Parathyroid adenoma (tissue), 2 donors: ENCODE data around the gene ATP8B3.

Experiments
- H2AFZ ChIP-seq: fragments of 300-600 bp; sonication (generic); one replicate; pipeline ENCODE4 v1.7.0; 2017; ENCODE audit warnings: antibody characterized with exemption, mild to moderate bottlenecking
- H3K27ac ChIP-seq: fragments of 300-600 bp; sonication (generic); one replicate; pipeline ENCODE4 v1.7.0; 2017
- H3K27me3 ChIP-seq: fragments of 300-600 bp; sonication (generic); one replicate; pipeline ENCODE4 v1.7.0; 2017; ENCODE audit warnings: low read length; ENCODE audit not compliant: control insufficient read depth, insufficient read depth
- H3K36me3 ChIP-seq: fragments of 300-600 bp; sonication (generic); one replicate; pipeline ENCODE4 v1.7.0; 2017; ENCODE audit warnings: low read length; ENCODE audit not compliant: control insufficient read depth, insufficient read depth
- H3K4me1 ChIP-seq: fragments of 300-600 bp; sonication (generic); one replicate; pipeline ENCODE4 v1.7.0; 2017; ENCODE audit warnings: control low read depth
- H3K4me2 ChIP-seq: fragments of 300-600 bp; sonication (generic); one replicate; pipeline ENCODE4 v1.7.0; 2017; ENCODE audit warnings: low read length
- H3K4me3 ChIP-seq: fragments of 300-600 bp; sonication (generic); one replicate; pipeline ENCODE4 v1.7.0; 2017; ENCODE audit warnings: low read depth, low read length
- H3K79me2 ChIP-seq: fragments of 300-600 bp; sonication (generic); one replicate; pipeline ENCODE4 v1.7.0; 2017; ENCODE audit warnings: control low read depth
- H3K9ac ChIP-seq: fragments of 300-600 bp; sonication (generic); one replicate; pipeline ENCODE4 v1.7.0; 2017; ENCODE audit warnings: mild to moderate bottlenecking
- H3K9me3 ChIP-seq: fragments of 300-600 bp; sonication (generic); one replicate; pipeline ENCODE4 v1.7.0; 2017; ENCODE audit warnings: low read length; ENCODE audit not compliant: control insufficient read depth
- CTCF ChIP-seq: fragments of 300-600 bp; sonication (generic); IDR thresholded peaks from one replicate; pipeline ENCODE4 v1.7.0; 2017; ENCODE audit warnings: antibody characterized with exemption, mild to moderate bottlenecking
- donor health status: primary hyperparathyroidism.

ATP8B3 gene

GRCh38 chr19:1817553-1818179 lies 5.6 kb upstream of the ATP8B3 start:
- Histone ChIP-seq H3K9me3 (no peaks in the 10 kb centered on the region), H3K4me3 (no peak overlapping the region), H3K79me2 (no peaks in the 10 kb centered on the region), H3K9ac (no peak overlapping the region), H3K27me3 (no peaks in the 10 kb centered on the region), H2AFZ (no peak overlapping the region), H3K4me1 (peaks cover 2% of the 10 kb centered on the region), H3K4me2 (no peak overlapping the region), H3K36me3 (no peaks in the 10 kb centered on the region), H3K27ac (no peak overlapping the region)
- TF ChIP-seq CTCF, result no peak

- Histone ChIP-seq H3K36me3 (no peaks in the 10 kb centered on the region), H3K27me3 (no peaks in the 10 kb centered on the region)
Measured at GRCh38 chr19:1816530-1817298, 4.6 kb upstream of the ATP8B3 start.

DNA sequence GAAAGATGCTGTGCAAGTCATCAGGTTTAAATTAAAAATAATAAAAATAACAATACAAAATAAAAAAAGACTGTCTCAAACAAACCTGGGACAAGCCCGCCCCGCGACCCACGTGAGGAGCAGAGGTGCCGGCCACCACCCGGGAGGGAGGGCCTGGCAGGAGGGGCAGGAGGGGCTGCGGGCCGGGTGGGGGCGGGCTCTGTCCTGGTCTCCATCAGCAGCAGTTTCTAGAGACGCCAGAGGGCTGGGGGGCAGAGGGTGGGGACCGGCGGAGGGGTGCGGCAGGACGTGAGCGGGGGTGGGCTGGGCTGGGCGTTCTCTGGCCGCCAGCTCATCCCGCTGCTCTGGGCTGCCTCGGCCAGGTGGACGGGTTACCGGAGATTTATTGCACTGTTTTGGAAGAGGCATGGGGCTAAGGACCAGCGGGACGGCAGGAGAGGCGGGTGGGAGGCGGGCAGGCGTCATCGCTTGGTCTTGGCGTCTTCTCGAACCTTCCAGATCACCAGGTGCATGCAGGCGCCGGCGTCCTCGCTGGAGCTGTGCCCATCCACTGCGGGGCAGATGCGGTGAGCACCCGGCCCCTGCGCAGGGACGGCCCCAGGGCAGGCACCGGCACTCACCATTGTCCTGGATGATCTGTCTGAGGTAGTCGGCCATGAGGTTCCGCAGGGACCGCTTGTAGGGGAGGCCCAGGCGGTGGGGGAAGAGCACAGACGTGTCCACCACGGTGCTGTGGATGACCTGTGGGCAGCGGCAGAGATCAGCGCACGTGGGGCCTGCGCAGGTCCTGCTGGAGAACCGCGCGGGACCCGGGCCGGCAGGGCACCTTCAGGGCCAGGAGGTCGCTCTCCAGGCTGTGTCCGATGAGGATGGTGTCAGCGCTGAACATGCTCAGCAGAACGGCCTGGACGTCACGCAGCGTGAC lies 3.8 kb upstream of the ATP8B3 start:
- no peaks in the 10 kb centered on the region for H3K79me2 ChIP-seq
- no peak for TF ChIP-seq CTCF
- H3K9ac ChIP-seq, result no peak overlapping the region
- H3K4me2 ChIP-seq, result no peak overlapping the region
- peaks cover 4% of the 10 kb centered on the region for H3K4me1 ChIP-seq
- H3K27me3 ChIP-seq, result no peaks in the 10 kb centered on the region
- H3K27ac ChIP-seq, result no peak overlapping the region
- no peaks in the 10 kb centered on the region for H3K9me3 ChIP-seq
- no peak overlapping the region for H3K4me3 ChIP-seq
- H3K36me3 ChIP-seq, result no peaks in the 10 kb centered on the region
- no peak overlapping the region for H2AFZ ChIP-seq

More at GRCh38 chr19:1816530-1817298, 4.6 kb upstream of the ATP8B3 start:
- no peak overlapping the region for H3K4me2 ChIP-seq
- no peak overlapping the region for H2AFZ ChIP-seq
- no peak for TF ChIP-seq CTCF
- no peak overlapping the region for H3K9ac ChIP-seq
- no peak overlapping the region for H3K27ac ChIP-seq
- no peak overlapping the region for H3K4me3 ChIP-seq
- no peaks in the 10 kb centered on the region for H3K9me3 ChIP-seq
- H3K79me2 ChIP-seq, result no peaks in the 10 kb centered on the region
- H3K4me1 ChIP-seq, result peaks cover 4% of the 10 kb centered on the region

- H3K9ac ChIP-seq, result no peak overlapping the region
- H3K27me3 ChIP-seq, result no peaks in the 10 kb centered on the region
- no peak overlapping the region for H3K27ac ChIP-seq
- no peak overlapping the region for H3K4me2 ChIP-seq
- no peaks in the 10 kb centered on the region for H3K36me3 ChIP-seq
- H3K79me2 ChIP-seq, result no peaks in the 10 kb centered on the region
- no peak overlapping the region for H3K4me3 ChIP-seq
- TF ChIP-seq CTCF, result no peak
- peaks cover 4% of the 10 kb centered on the region for H3K4me1 ChIP-seq
- no peak overlapping the region for H2AFZ ChIP-seq
- no peaks in the 10 kb centered on the region for H3K9me3 ChIP-seq
Measured at GRCh38 chr19:1814833-1815604, 2.9 kb upstream of the ATP8B3 start.
